PC-3 (cell line): ENCODE data around the gene BZW2. TPM values are rescaled to one million over a fixed set of nuclear protein-coding genes. Genes with fewer than 3 reads are reported as not detected.

Experiments used
- ATAC-seq: fragments of 200-7000 bp; cut with Tn5 transposase; 2 replicates; pipeline ENCODE4 v1.9.1; 2020; ENCODE audit warnings: mild to moderate bottlenecking, moderate library complexity
- BruUV-seq: library from RNA; stranded (reverse); fragments of 400-500 nt; replicated peaks from 2 replicates; lab custom pipeline; 2021; lab: Mats Ljungman, UMichigan
- CTCF ChIA-PET: fragments of 300-600 bp; sonication (Branson Sonifier 250); formaldehyde crosslinking; loops from one replicate; lab custom pipeline; 2022; ENCODE audit warnings: antibody characterized with exemption; lab: Charles Lee
- POLR2A ChIA-PET: fragments of 300-600 bp; sonication (Branson Sonifier 250); formaldehyde crosslinking; loops from one replicate; lab custom pipeline; 2022; ENCODE audit warnings: antibody characterized with exemption; ENCODE audit not compliant: unreplicated experiment; lab: Charles Lee
- DNase-seq: peaks from one replicate; pipeline ENCODE4 v3.0.0-alpha.2; 2015
- H2AFZ ChIP-seq: fragments of 300-600 bp; sonication (generic); 2 replicates; pipeline ENCODE4 v1.6.0; 2016; ENCODE audit warnings: antibody characterized with exemption, low read length
- H3F3A ChIP-seq: fragments of 300-600 bp; sonication (generic); one replicate; pipeline ENCODE4 v1.6.0; 2017; ENCODE audit warnings: antibody characterized with exemption, low read length, control low read depth, mild to moderate bottlenecking; ENCODE audit not compliant: unreplicated experiment
- H3K27ac ChIP-seq: fragments of 300-600 bp; sonication (generic); 2 replicates; pipeline ENCODE4 v1.5.1; 2016; ENCODE audit warnings: mild to moderate bottlenecking, low read length
- H3K27me3 ChIP-seq: fragments of 300-600 bp; sonication (generic); 2 replicates; pipeline ENCODE4 v1.6.1; 2016; ENCODE audit warnings: low read length, mixed read lengths
- H3K36me3 ChIP-seq: fragments of 300-600 bp; sonication (generic); 2 replicates; pipeline ENCODE4 v1.6.1; 2016; ENCODE audit warnings: low read depth, mixed run types, low read length, mixed read lengths
- H3K4me1 ChIP-seq: fragments of 300-600 bp; sonication (generic); 2 replicates; pipeline ENCODE4 v1.5.1; 2016; ENCODE audit warnings: low read length; ENCODE audit not compliant: insufficient read depth
- H3K4me2 ChIP-seq: fragments of 300-600 bp; sonication (generic); 2 replicates; pipeline ENCODE4 v1.6.0; 2016; ENCODE audit warnings: low read length
- H3K4me3 ChIP-seq: fragments of 300-600 bp; sonication (generic); 2 replicates; pipeline ENCODE4 v1.5.1; 2016; ENCODE audit warnings: mild to moderate bottlenecking, low read length, mixed read lengths
- H3K79me2 ChIP-seq: fragments of 300-600 bp; sonication (generic); 2 replicates; pipeline ENCODE4 v1.6.1; 2017; ENCODE audit warnings: low read length, mixed read lengths
- H3K9ac ChIP-seq: fragments of 300-600 bp; sonication (generic); 2 replicates; pipeline ENCODE4 v1.6.0; 2016; ENCODE audit warnings: mild to moderate bottlenecking, low read length
- H3K9me2 ChIP-seq: fragments of 300-600 bp; sonication (generic); replicated peaks from 2 replicates; pipeline ENCODE4 v1.6.1; 2016; ENCODE audit warnings: mixed run types, low read length, mixed read lengths
- H3K9me3 ChIP-seq: fragments of 300-600 bp; sonication (generic); 2 replicates; pipeline ENCODE4 v1.6.1; 2016; ENCODE audit warnings: low read length, mixed read lengths
- H4K20me1 ChIP-seq: fragments of 300-600 bp; sonication (generic); 2 replicates; pipeline ENCODE4 v1.6.1; 2016; ENCODE audit warnings: low read length, mixed read lengths
- EZH2 ChIP-seq: fragments of 300-600 bp; sonication (generic); IDR thresholded peaks from one replicate; pipeline ENCODE4 v1.6.1; 2017; ENCODE audit warnings: antibody characterized with exemption, mild to moderate bottlenecking, low read length; ENCODE audit not compliant: unreplicated experiment
- EZH2phosphoT487 ChIP-seq: fragments of 300-600 bp; sonication (generic); IDR thresholded peaks from 2 replicates; pipeline ENCODE4 v1.6.1; 2018; ENCODE audit warnings: mild to moderate bottlenecking, antibody characterized with exemption, low read length, borderline replicate concordance
- intact Hi-C: fragments of 100-400 bp; cut with micrococcal nuclease; formaldehyde crosslinking; loops from 2 replicates; pipeline ENCODE4 v1.9.0; 2023
- total RNA-seq: library from RNA; depleted of rRNA; stranded (reverse); fragments of >200 nt; gene quantifications from 2 replicates; pipeline ENCODE4 v1.2.3, GENCODE V29; 2014
- TF ChIP-seq, protein P1 (sequence below): fragments of 300-600 bp; sonication (generic); conservative IDR thresholded peaks from 2 replicates; pipeline ENCODE4 v1.5.1; 2017; ENCODE audit warnings: antibody characterized with exemption, low read depth, mild to moderate bottlenecking, low read length

Gene BZW2
- total RNA-seq, 1 experiment from 2014 or later: 86.1 TPM

DNA sequence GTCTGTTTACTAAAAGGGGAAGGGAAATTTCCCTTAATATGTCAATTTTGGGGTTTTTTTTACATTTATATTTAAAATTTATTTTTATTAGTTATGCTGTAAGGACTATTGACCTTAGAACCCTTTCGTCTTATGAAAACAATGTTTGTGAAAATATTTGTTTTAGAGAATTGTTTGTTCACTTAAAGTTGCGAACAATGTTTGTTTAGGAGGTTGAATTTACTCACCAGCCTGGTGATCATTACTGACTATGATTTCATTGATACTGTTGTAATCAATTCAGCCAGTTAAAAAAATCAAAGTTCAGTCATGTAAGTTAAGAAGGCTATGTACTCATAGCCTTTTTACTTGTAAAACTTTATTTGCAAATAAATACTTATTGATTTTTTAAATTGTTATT is 80.2 kb downstream of the BZW2 start:
- ATAC-seq: no peak
- no peaks in the 10 kb centered on the region for H3K79me2 ChIP-seq
- H3K4me3 ChIP-seq: no peak overlapping the region
- TF ChIP-seq EZH2 (no peak), EZH2phosphoT487 (no peak)
- TF ChIP-seq, protein P1, sequence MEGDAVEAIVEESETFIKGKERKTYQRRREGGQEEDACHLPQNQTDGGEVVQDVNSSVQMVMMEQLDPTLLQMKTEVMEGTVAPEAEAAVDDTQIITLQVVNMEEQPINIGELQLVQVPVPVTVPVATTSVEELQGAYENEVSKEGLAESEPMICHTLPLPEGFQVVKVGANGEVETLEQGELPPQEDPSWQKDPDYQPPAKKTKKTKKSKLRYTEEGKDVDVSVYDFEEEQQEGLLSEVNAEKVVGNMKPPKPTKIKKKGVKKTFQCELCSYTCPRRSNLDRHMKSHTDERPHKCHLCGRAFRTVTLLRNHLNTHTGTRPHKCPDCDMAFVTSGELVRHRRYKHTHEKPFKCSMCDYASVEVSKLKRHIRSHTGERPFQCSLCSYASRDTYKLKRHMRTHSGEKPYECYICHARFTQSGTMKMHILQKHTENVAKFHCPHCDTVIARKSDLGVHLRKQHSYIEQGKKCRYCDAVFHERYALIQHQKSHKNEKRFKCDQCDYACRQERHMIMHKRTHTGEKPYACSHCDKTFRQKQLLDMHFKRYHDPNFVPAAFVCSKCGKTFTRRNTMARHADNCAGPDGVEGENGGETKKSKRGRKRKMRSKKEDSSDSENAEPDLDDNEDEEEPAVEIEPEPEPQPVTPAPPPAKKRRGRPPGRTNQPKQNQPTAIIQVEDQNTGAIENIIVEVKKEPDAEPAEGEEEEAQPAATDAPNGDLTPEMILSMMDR: no peak
- CTCF ChIA-PET: no interaction called here
- H3K4me2 ChIP-seq: no peak overlapping the region
- no peak overlapping the region for H3K9ac ChIP-seq
- POLR2A ChIA-PET: no interaction called here
- no peak overlapping the region for H2AFZ ChIP-seq
- H3F3A ChIP-seq: no peaks in the 10 kb centered on the region
- H3K36me3 ChIP-seq: no peaks in the 10 kb centered on the region
- no peaks in the 10 kb centered on the region for H3K9me2 ChIP-seq
- H3K27me3 ChIP-seq: no peaks in the 10 kb centered on the region
- no peaks in the 10 kb centered on the region for H3K9me3 ChIP-seq
- no peaks in the 10 kb centered on the region; the same call in 1 of the 2 replicates for H3K4me1 ChIP-seq
- intact Hi-C loops: no loop called here
- H3K27ac ChIP-seq: no peak overlapping the region
- H4K20me1 ChIP-seq: no peaks in the 10 kb centered on the region
- DNase-seq: no peak
- no TSS peak for BruUV-seq

DNA sequence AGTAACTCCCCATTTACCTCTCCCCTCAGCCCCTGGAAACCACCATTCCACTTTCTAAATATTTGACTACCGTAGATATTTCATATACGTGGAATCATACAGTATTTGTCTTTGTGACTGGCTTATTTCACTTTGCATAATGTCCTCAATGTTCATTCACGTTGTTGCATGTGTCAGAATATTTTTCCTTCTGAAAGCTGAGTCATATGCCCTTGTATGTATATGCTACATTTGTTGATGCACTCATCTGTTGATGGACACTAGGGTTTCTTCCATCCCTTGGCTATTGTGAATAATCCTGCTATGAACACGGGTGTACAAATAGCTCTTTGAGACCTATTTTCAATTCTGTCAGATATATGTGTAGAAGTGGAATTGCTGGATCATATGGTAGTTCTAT is 81.8 kb downstream of the BZW2 start:
- ATAC-seq (no peak), DNase-seq (no peak)
- Histone ChIP-seq H3K9ac (no peak overlapping the region), H3K79me2 (no peaks in the 10 kb centered on the region), H3K4me1 (no peaks in the 10 kb centered on the region; the same call in 1 of the 2 replicates), H3F3A (no peaks in the 10 kb centered on the region), H3K9me3 (no peaks in the 10 kb centered on the region), H2AFZ (no peak overlapping the region), H4K20me1 (no peaks in the 10 kb centered on the region), H3K9me2 (no peaks in the 10 kb centered on the region), H3K36me3 (no peaks in the 10 kb centered on the region), H3K27me3 (no peaks in the 10 kb centered on the region), H3K4me3 (no peak overlapping the region), H3K4me2 (no peak overlapping the region), H3K27ac (no peak overlapping the region)
- intact Hi-C loops: loop anchor here (1.0 kb wide), 1 partner anchor 7 kb away; no protein-coding TSS in a partner anchor
- ChIA-PET POLR2A (no interaction called here), CTCF (no interaction called here)
- no peak for TF ChIP-seq EZH2phosphoT487
- no peak for TF ChIP-seq EZH2
- TF ChIP-seq, protein P1: no peak
- no TSS peak for BruUV-seq

DNA sequence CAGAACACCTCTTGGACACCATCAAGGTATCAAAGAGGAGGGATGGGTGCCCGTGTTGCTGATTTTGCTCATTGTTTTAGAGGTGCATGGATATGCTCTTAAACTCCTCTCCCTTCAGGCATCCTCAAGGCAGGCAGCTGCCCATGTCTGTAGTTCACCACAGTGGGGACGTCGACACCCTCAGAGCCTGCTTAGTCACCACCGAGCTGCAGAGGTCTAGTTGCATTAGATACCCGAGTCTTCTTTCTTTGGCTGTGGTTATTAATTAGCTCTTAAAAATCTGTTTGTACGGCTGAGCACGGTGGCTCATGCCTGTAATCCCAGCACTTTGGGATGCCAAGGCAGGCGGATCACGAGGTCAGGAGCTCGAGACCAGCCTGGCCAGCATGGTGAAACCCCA is 82.8 kb downstream of the BZW2 start:
- Histone ChIP-seq H3K9me3 (no peaks in the 10 kb centered on the region), H4K20me1 (no peaks in the 10 kb centered on the region), H3K9me2 (no peaks in the 10 kb centered on the region), H3K4me2 (no peak overlapping the region), H3K27ac (no peak overlapping the region), H3K36me3 (no peaks in the 10 kb centered on the region), H3K79me2 (no peaks in the 10 kb centered on the region), H2AFZ (no peak overlapping the region), H3K27me3 (no peaks in the 10 kb centered on the region), H3K9ac (no peak overlapping the region), H3K4me3 (no peak overlapping the region), H3K4me1 (no peaks in the 10 kb centered on the region; the same call in 1 of the 2 replicates), H3F3A (no peaks in the 10 kb centered on the region)
- no TSS peak for BruUV-seq
- DNase-seq: no peak
- intact Hi-C loops: loop anchor here (1.0 kb wide), 1 partner anchor 9 kb away; no protein-coding TSS in a partner anchor
- ATAC-seq: no peak
- ChIA-PET CTCF (no interaction called here), POLR2A (interaction anchor here (0.7 kb wide), 1 partner anchor 9 kb away, joined by 5 read pairs; no protein-coding TSS in a partner anchor)
- TF ChIP-seq, protein P1: no peak
